HEK293 (cell line): ENCODE data around the gene TECR.

Source experiments
- BCL6B ChIP-seq: fragments of 450-650 bp; formaldehyde crosslinking; IDR thresholded peaks from 2 replicates; pipeline ENCODE4 v1.5.1; 2017; ENCODE audit warnings: missing biosample characterization, missing genetic modification characterization
- CTCF ChIP-seq: fragments of 450-650 bp; formaldehyde crosslinking; IDR thresholded peaks from 2 replicates; pipeline ENCODE4 v1.5.1; 2016; ENCODE audit warnings: missing biosample characterization, missing genetic modification characterization
- ZBTB1 ChIP-seq: fragments of 450-650 bp; formaldehyde crosslinking; IDR thresholded peaks from 2 replicates; pipeline ENCODE4 v1.5.1; 2016; ENCODE audit warnings: missing biosample characterization, missing genetic modification characterization
- ZNF112 ChIP-seq: fragments of 450-650 bp; formaldehyde crosslinking; IDR thresholded peaks from 2 replicates; pipeline ENCODE4 v1.5.0; 2017; ENCODE audit warnings: missing biosample characterization, missing genetic modification characterization
- ZNF354C ChIP-seq: fragments of 450-650 bp; formaldehyde crosslinking; IDR thresholded peaks from 2 replicates; pipeline ENCODE4 v1.5.1; 2016; ENCODE audit warnings: missing biosample characterization, missing genetic modification characterization, low read depth, borderline replicate concordance
- ZNF692 ChIP-seq: fragments of 450-650 bp; formaldehyde crosslinking; IDR thresholded peaks from 2 replicates; pipeline ENCODE4 v1.5.1; 2016; ENCODE audit warnings: missing biosample characterization, missing genetic modification characterization

- no peak for TF ChIP-seq ZNF692 (tag by site-specific recombination)
- TF ChIP-seq ZBTB1 (tag by site-specific recombination): no peak
- TF ChIP-seq ZNF112 (tag by site-specific recombination): no peak
- TF ChIP-seq BCL6B (tag by site-specific recombination): no peak
- TF ChIP-seq CTCF (tag by site-specific recombination): no peak
- TF ChIP-seq ZNF354C (tag by site-specific recombination): no peak
These were observed 25.0 kb downstream of the TECR start for GRCh38 chr19:14554382-14554812.
